NB4 (cell line): ENCODE measurements around the gene STAU1.
A peak's percentile ranks its signal among the peaks of the same experiment; 100 is the strongest.

Experiments used
- MYC ChIP-seq: IDR thresholded peaks from 2 replicates; pipeline ENCODE4 v1.6.1; 2011; ENCODE audit warnings: low read depth, low read length
- POLR2A ChIP-seq: IDR thresholded peaks from 2 replicates; pipeline ENCODE4 v1.6.1; 2011; ENCODE audit warnings: mild to moderate bottlenecking; ENCODE audit not compliant: insufficient read length; ENCODE audit errors: extremely low read depth
- TF ChIP-seq, protein P1 (sequence below): IDR thresholded peaks from 2 replicates; pipeline ENCODE4 v1.6.1; 2011; ENCODE audit warnings: low read depth, low read length
- TF ChIP-seq, protein P2 (sequence below): IDR thresholded peaks from one replicate; pipeline ENCODE4 v1.5.1; 2012; ENCODE audit warnings: low read depth, low read length

DNA sequence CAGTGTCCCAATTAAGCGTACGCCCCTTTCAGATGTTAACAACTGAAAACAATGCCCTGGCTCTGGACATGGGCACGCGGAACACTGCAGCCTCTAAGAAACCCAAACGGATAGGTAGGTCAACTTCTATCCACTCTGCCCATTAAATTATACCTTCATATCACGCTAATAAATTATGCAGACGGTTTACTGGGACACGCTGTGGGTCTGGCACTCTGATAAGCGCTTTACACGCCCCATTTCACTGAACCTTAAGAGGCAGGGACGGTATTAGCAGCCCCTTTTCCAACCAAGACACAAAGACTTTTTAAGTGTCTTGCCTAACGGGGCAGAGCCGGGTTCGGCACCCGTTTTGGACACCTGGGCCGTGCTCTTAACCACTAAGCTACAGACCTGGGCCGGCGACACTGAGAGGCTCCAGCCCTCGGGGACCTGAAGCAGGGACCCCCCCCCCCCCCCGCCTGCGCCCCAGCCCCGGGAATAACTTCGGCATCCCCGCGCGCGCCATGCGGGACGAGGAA lies 744 bp downstream of the STAU1 start:
- TF ChIP-seq MYC (no peak), POLR2A (no peak)
- TF ChIP-seq, protein P1, sequence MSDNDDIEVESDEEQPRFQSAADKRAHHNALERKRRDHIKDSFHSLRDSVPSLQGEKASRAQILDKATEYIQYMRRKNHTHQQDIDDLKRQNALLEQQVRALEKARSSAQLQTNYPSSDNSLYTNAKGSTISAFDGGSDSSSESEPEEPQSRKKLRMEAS = peak; percentile 23; the same call in 1 of the 2 replicates
- TF ChIP-seq, protein P2, sequence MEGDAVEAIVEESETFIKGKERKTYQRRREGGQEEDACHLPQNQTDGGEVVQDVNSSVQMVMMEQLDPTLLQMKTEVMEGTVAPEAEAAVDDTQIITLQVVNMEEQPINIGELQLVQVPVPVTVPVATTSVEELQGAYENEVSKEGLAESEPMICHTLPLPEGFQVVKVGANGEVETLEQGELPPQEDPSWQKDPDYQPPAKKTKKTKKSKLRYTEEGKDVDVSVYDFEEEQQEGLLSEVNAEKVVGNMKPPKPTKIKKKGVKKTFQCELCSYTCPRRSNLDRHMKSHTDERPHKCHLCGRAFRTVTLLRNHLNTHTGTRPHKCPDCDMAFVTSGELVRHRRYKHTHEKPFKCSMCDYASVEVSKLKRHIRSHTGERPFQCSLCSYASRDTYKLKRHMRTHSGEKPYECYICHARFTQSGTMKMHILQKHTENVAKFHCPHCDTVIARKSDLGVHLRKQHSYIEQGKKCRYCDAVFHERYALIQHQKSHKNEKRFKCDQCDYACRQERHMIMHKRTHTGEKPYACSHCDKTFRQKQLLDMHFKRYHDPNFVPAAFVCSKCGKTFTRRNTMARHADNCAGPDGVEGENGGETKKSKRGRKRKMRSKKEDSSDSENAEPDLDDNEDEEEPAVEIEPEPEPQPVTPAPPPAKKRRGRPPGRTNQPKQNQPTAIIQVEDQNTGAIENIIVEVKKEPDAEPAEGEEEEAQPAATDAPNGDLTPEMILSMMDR = no peak
